A673 (cell line): ENCODE results near the gene TNKS2.

ENCODE experiments used
- EZH2 ChIP-seq: fragments of 200-600 bp; sonication (generic); IDR thresholded peaks from 2 replicates; pipeline ENCODE4 v1.6.1; 2017; ENCODE audit warnings: borderline replicate concordance, low read depth, mild to moderate bottlenecking, mixed read lengths, antibody characterized with exemption, low read length; ENCODE audit not compliant: poor library complexity, severe bottlenecking
- TF ChIP-seq, protein P1 (sequence below): fragments of 300-800, 200-600 bp; sonication (generic); conservative IDR thresholded peaks from 2 replicates; pipeline ENCODE4 v1.5.1; 2017; ENCODE audit warnings: low read depth, mild to moderate bottlenecking, antibody characterized with exemption, low read length, moderate library complexity, mixed read lengths

DNA sequence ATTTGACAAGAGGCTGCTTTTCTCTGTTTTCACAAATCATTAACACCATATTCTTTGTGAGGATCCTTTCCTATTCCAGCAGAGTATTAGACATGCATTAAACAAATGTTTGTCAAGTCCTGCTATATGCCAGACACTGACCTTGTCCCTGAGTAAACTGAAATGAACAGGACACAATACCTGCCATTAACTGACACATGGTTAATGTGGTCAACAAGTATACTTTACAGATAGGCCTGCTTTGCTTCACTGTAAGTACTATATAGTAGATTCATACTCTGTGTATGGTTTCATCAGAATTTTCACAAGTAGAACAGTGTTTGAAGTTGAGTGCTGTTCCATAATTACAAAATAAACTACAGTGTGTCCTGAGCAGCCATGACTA lies 5.9 kb downstream of the TNKS2 start:
- TF ChIP-seq, protein P1, sequence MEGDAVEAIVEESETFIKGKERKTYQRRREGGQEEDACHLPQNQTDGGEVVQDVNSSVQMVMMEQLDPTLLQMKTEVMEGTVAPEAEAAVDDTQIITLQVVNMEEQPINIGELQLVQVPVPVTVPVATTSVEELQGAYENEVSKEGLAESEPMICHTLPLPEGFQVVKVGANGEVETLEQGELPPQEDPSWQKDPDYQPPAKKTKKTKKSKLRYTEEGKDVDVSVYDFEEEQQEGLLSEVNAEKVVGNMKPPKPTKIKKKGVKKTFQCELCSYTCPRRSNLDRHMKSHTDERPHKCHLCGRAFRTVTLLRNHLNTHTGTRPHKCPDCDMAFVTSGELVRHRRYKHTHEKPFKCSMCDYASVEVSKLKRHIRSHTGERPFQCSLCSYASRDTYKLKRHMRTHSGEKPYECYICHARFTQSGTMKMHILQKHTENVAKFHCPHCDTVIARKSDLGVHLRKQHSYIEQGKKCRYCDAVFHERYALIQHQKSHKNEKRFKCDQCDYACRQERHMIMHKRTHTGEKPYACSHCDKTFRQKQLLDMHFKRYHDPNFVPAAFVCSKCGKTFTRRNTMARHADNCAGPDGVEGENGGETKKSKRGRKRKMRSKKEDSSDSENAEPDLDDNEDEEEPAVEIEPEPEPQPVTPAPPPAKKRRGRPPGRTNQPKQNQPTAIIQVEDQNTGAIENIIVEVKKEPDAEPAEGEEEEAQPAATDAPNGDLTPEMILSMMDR, result no peak
- TF ChIP-seq EZH2, result no peak
